Heart left ventricle (tissue), 16 donors: ENCODE results near the gene ZNF451. TPM values are rescaled to one million over a fixed set of nuclear protein-coding genes. Genes with fewer than 3 reads are reported as not detected.

Experiments
- ATAC-seq, 4 donors: fragments of 200-7000 bp; cut with Tn5 transposase; one replicate each; pipeline ENCODE4 v1.9.1; 2020 to 2022; ENCODE audit warnings: moderate library complexity in 4 of 4, mild to moderate bottlenecking in 3 of 4, moderate number of reproducible peaks in 1 of 4
- DNase-seq, 5 donors: peaks; one replicate each; pipeline ENCODE4 v3.0.0-alpha.2; 2020
- H3K27ac ChIP-seq, 12 donors: fragments of 200-600 bp; sonication (generic) in 4 of 12; one replicate each; pipeline versions ENCODE4 v1.5.0 to v1.8.0; 2016 to 2022; ENCODE audit warnings: mild to moderate bottlenecking in 2 of 12
- H3K27me3 ChIP-seq, 9 donors: fragments of 200-600 bp; sonication (generic) in 2 of 9; one replicate each; pipeline versions ENCODE4 v1.5.1 to v1.8.0; 2016 to 2022; ENCODE audit warnings: mild to moderate bottlenecking in 3 of 9
- H3K36me3 ChIP-seq, 9 donors: fragments of 200-600 bp; sonication (generic) in 2 of 9; one replicate each; pipeline versions ENCODE4 v1.5.0 to v1.8.0; 2018 to 2022; ENCODE audit warnings: mild to moderate bottlenecking in 2 of 9
- H3K4me1 ChIP-seq, 12 donors: fragments of 200-600 bp; sonication (generic) in 4 of 12; one replicate each; pipeline versions ENCODE4 v1.5.0 to v1.8.0; 2016 to 2022; ENCODE audit warnings: mild to moderate bottlenecking in 3 of 12
- H3K4me3 ChIP-seq, 12 donors: fragments of 200-600 bp; sonication (generic) in 4 of 12; one replicate each; pipeline versions ENCODE4 v1.5.0 to v1.8.0; 2017 to 2022; ENCODE audit warnings: mild to moderate bottlenecking in 9 of 12, moderate library complexity in 4 of 12
- H3K9me3 ChIP-seq, 12 donors: fragments of 200-600 bp; sonication (generic) in 4 of 12; one replicate each; pipeline versions ENCODE4 v1.5.0 to v1.8.0; 2016 to 2022; ENCODE audit warnings: mild to moderate bottlenecking in 1 of 12
- CTCF ChIP-seq, 12 donors: fragments of 200-600 bp; sonication (generic) in 4 of 12; IDR thresholded peaks; one replicate each; pipeline versions ENCODE4 v1.5.0 to v1.8.0; 2018 to 2022; ENCODE audit warnings: antibody characterized with exemption in 12 of 12, mild to moderate bottlenecking in 5 of 12
- POLR2A ChIP-seq, 2 donors: fragments of 450-650 bp; IDR thresholded peaks; one replicate each; pipeline ENCODE4 v1.6.1; 2017; ENCODE audit warnings: antibody characterized with exemption in 2 of 2, mild to moderate bottlenecking in 2 of 2, moderate library complexity in 2 of 2
- WGBS, 4 donors: extraction: QIAGEN DNeasy Blood & Tissue Kit in 2 of 4; methylation state at CpG; one replicate each; pipeline versions ENCODE4 v1.1.5 to v1.1.7; 2013 to 2018; 5-methylcytosine and 5-hydroxymethylcytosine counted together
- intact Hi-C, 10 donors: fragments of 100-400 bp; cut with DNase I; formaldehyde crosslinking; loops; one replicate each; pipeline versions ENCODE4 v1.11.1 to v1.14.2; 2022
- polyA plus RNA-seq, 2 donors: library from polyadenylated mRNA; stranded (reverse); fragments of 200-250 nt; gene quantifications; one replicate each; pipeline ENCODE4 v1.2.3, GENCODE V29; 2013
- total RNA-seq, 9 donors: library from RNA; depleted of rRNA in 2 of 9; stranded (reverse); fragments of >200 nt in 2 of 9; fragmentation: NEBNext Ultra II Directional in 3 of 9; extraction: Animal tissue kit (Norgen Biotek cat#: 25700) in 3 of 9; gene quantifications; one replicate each; pipeline versions ENCODE4 v1.1.0 to v1.2.4, GENCODE V29; 2016 to 2023
- donor health status: ischemic (EF 13 %, LVEDD 7.1; RV severe dilation, severe dysfunction).
- donor health status: healthy with polysubstance abuse.
- donor health status: DM: no; HTN: yes; CAD: no.
- donor health status: DM: no; HTN: no; CAD: no.
- donor health status: ischemic (EF 25% LVEDD 6.9; RV normal size, moderate dysfunction).
- donor health status: ischemic (EF 25% LVEDD 5.7; RV mildly dilated, moderate dysfunction).
- donor health status: healthy.
- donor health status: DM: yes; HTN: yes; CAD: no.
- donor health status: ischemic (EF 35%, LVEDD 5.7; RV mildly dilated, moderate dysfunction).
- donor health status: nonischemic (EF 11% LVEDD 7.7; RV severe dilation, severe dysfunction).
- donor health status: DM: yes; HTN: yes; CAD: no.
- donor health status: PGD.
- donor health status: ischemic (EF 29% LVEDD 5.4; RV normal size, mild dysfunction).
- donor health status: nonischemic (EF 23%, LVEDD 6.1; RV moderate dilation, normal function).

ZNF451 gene
- total and polyA plus RNA-seq, 11 donors: 8.8 to 37.1 (median 21.4) TPM

GRCh38 chr6:57162028-57162427 lies 72.0 kb downstream of the ZNF451 start:
- Histone ChIP-seq H3K36me3 (peaks cover 0 to 75% (median 33%) of the 10 kb centered on the region in 9 donors), H3K4me3 (no peak overlapping the region), H3K4me1 (no peaks in the 10 kb centered on the region), H3K27ac (no peak overlapping the region), H3K9me3 (peaks cover 0 to 21% (median 5%) of the 10 kb centered on the region in 12 donors), H3K27me3 (no peaks in the 10 kb centered on the region)
- 93 to 97% (median 95%) methylated on average over 2 of the region's 2 CpGs for WGBS, 4 donors
- TF ChIP-seq CTCF (IDR thresholded peaks at IDR 0.05): no peak
- TF ChIP-seq POLR2A (IDR thresholded peaks at IDR 0.05): no peak
- ATAC-seq (no peak), DNase-seq (no peak)
- intact Hi-C loops: no loop called here

GRCh38 chr6:57162516-57162915 lies 72.5 kb downstream of the ZNF451 start:
- no peak for ATAC-seq

GRCh38 chr6:57163956-57164355 lies 74.0 kb downstream of the ZNF451 start:
- no peak overlapping the region for H3K4me3 ChIP-seq
- no peak overlapping the region for H3K27ac ChIP-seq
- 89 to 98% (median 95%) methylated on average over 2 of the region's 2 CpGs for WGBS, 4 donors
- ATAC-seq (no peak), DNase-seq (no peak)
- TF ChIP-seq POLR2A (IDR thresholded peaks at IDR 0.05) (no peak), CTCF (IDR thresholded peaks at IDR 0.05) (no peak)
- intact Hi-C loops: no loop called here
- H3K9me3 ChIP-seq: peaks cover 0 to 21% (median 5%) of the 10 kb centered on the region in 12 donors
- peaks cover 0 to 74% (median 29%) of the 10 kb centered on the region in 9 donors for H3K36me3 ChIP-seq
- H3K4me1 ChIP-seq: no peaks in the 10 kb centered on the region
- no peaks in the 10 kb centered on the region for H3K27me3 ChIP-seq

More at GRCh38 chr6:57162516-57162915, 72.5 kb downstream of the ZNF451 start:
- H3K9me3 ChIP-seq: peaks cover 0 to 21% (median 5%) of the 10 kb centered on the region in 12 donors
- H3K27me3 ChIP-seq: no peaks in the 10 kb centered on the region
- TF ChIP-seq CTCF (IDR thresholded peaks at IDR 0.05) (no peak), POLR2A (IDR thresholded peaks at IDR 0.05) (no peak)
- intact Hi-C loops: no loop called here
- H3K27ac ChIP-seq: no peak overlapping the region
- no peak overlapping the region for H3K4me3 ChIP-seq
- WGBS, 4 donors: 94 to 97% (median 96%) methylated on average over 3 of the region's 3 CpGs
- DNase-seq: no peak
- H3K4me1 ChIP-seq: no peaks in the 10 kb centered on the region
- H3K36me3 ChIP-seq: peaks cover 0 to 75% (median 33%) of the 10 kb centered on the region in 9 donors

- Histone ChIP-seq H3K4me1 (no peaks in the 10 kb centered on the region), H3K27ac (no peak overlapping the region), H3K27me3 (no peaks in the 10 kb centered on the region), H3K9me3 (peaks cover 0 to 21% (median 5%) of the 10 kb centered on the region in 12 donors), H3K36me3 (peaks cover 0 to 75% (median 29%) of the 10 kb centered on the region in 9 donors), H3K4me3 (no peak overlapping the region)
- ATAC-seq (no peak), DNase-seq (no peak)
- WGBS, 4 donors: 97 to 100% (median 99%) methylated on average over 1 of the region's 1 CpG
- intact Hi-C loops: no loop called here
- TF ChIP-seq CTCF (IDR thresholded peaks at IDR 0.05) (no peak), POLR2A (IDR thresholded peaks at IDR 0.05) (no peak)
Measured at GRCh38 chr6:57165080-57165479, 75.1 kb downstream of the ZNF451 start.
